Renal cortex interstitium (tissue), 15 donors: ENCODE results near the gene GLUD1. TPM values are rescaled to one million over a fixed set of nuclear protein-coding genes. Genes with fewer than 3 reads are reported as not detected.
"Not testable (repeated sequence)": the region's sequence is repeated elsewhere in the genome, so short reads cannot be mapped to it uniquely, and the experiment has no call there.

Experiments
- DNase-seq, 11 donors: peaks; one replicate each; pipeline ENCODE4 v3.0.0-alpha.2; 2013; ENCODE audit warnings: low read depth in 9 of 11, low spot score in 4 of 11; ENCODE audit errors: extremely low read depth in 1 of 11
- long read RNA-seq, 16 experiments: transcript quantifications; one replicate each; lab custom pipeline, GENCODE V29; 2026
- polyA plus RNA-seq, 3 donors: library from polyadenylated mRNA; unstranded; fragments of 120-200 nt; gene quantifications; one replicate each; pipeline ENCODE4 v1.2.1, GENCODE V29; 2013; ENCODE audit not compliant: insufficient read length in 3 of 3

Gene GLUD1
- 100 to 1,000 TPM; 141 to 176 (median 156) TPM for polyA plus RNA-seq
- long read RNA-seq, donor 1, transcript GLUD1-201 (13 exons, 3,039 nt), result major isoform, 26 of 56 reads
- long read RNA-seq, donor 1, partial matches to known transcripts, result 28 of 56 reads
- long read RNA-seq, donor 1, other reads (novel, unspliced or antisense), result 0 of 56 reads
- long read RNA-seq, donor 2, transcript GLUD1-201 (13 exons, 3,039 nt), result major isoform, 26 of 35 reads
- long read RNA-seq, donor 2, partial matches to known transcripts, result 6 of 35 reads
- long read RNA-seq, donor 2, other reads (novel, unspliced or antisense), result 0 of 35 reads
- long read RNA-seq, donor 3, transcript GLUD1-201 (13 exons, 3,039 nt), result major isoform, 44 of 182 reads
- long read RNA-seq, donor 3, partial matches to known transcripts, result 136 of 182 reads
- long read RNA-seq, donor 3, other reads (novel, unspliced or antisense), result 0 of 182 reads
- long read RNA-seq, donor 4, transcript GLUD1-201 (13 exons, 3,039 nt), result major isoform, 27 of 64 reads
- long read RNA-seq, donor 4, partial matches to known transcripts, result 35 of 64 reads
- long read RNA-seq, donor 4, other reads (novel, unspliced or antisense), result 0 of 64 reads
- long read RNA-seq, donor 5, result 0 reads
- long read RNA-seq, donor 6, transcript GLUD1-201 (13 exons, 3,039 nt), result major isoform, 23 of 62 reads
- long read RNA-seq, donor 6, partial matches to known transcripts, result 32 of 62 reads
- long read RNA-seq, donor 6, other reads (novel, unspliced or antisense), result 6 of 62 reads
- long read RNA-seq, donor 7, transcript GLUD1-201 (13 exons, 3,039 nt), result major isoform, 24 of 184 reads
- long read RNA-seq, donor 7, partial matches to known transcripts, result 159 of 184 reads
- long read RNA-seq, donor 7, other reads (novel, unspliced or antisense), result 0 of 184 reads
- long read RNA-seq, donor 8, transcript GLUD1-201 (13 exons, 3,039 nt), result major isoform, 56 of 139 reads
- long read RNA-seq, donor 8, partial matches to known transcripts, result 81 of 139 reads
- long read RNA-seq, donor 8, other reads (novel, unspliced or antisense), result 0 of 139 reads
- long read RNA-seq, donor 9, transcript GLUD1-201 (13 exons, 3,039 nt), result major isoform, 20 of 49 reads
- long read RNA-seq, donor 9, partial matches to known transcripts, result 27 of 49 reads
- long read RNA-seq, donor 9, other reads (novel, unspliced or antisense), result 0 of 49 reads
- long read RNA-seq, donor 10, transcript GLUD1-201 (13 exons, 3,039 nt), result major isoform, 21 of 108 reads
- long read RNA-seq, donor 10, partial matches to known transcripts, result 87 of 108 reads
- long read RNA-seq, donor 10, other reads (novel, unspliced or antisense), result 0 of 108 reads
- long read RNA-seq, donor 11, transcript GLUD1-201 (13 exons, 3,039 nt), result major isoform, 32 of 169 reads
- long read RNA-seq, donor 11, partial matches to known transcripts, result 137 of 169 reads
- long read RNA-seq, donor 11, other reads (novel, unspliced or antisense), result 0 of 169 reads
- long read RNA-seq, donor 12, transcript GLUD1-201 (13 exons, 3,039 nt), result major isoform, 8 of 21 reads
- long read RNA-seq, donor 12, partial matches to known transcripts, result 13 of 21 reads
- long read RNA-seq, donor 12, other reads (novel, unspliced or antisense), result 0 of 21 reads
- long read RNA-seq, donor 13, result 0 reads
- long read RNA-seq, donor 14, transcript GLUD1-201 (13 exons, 3,039 nt), result major isoform, 26 of 41 reads
- long read RNA-seq, donor 14, partial matches to known transcripts, result 14 of 41 reads
- long read RNA-seq, donor 14, other reads (novel, unspliced or antisense), result 0 of 41 reads
- long read RNA-seq, donor 15, transcript GLUD1-201 (13 exons, 3,039 nt), result major isoform, 17 of 35 reads
- long read RNA-seq, donor 15, partial matches to known transcripts, result 16 of 35 reads
- long read RNA-seq, donor 15, other reads (novel, unspliced or antisense), result 0 of 35 reads
- long read RNA-seq, donor 16, transcript GLUD1-201 (13 exons, 3,039 nt), result major isoform, 74 of 183 reads
- long read RNA-seq, donor 16, partial matches to known transcripts, result 107 of 183 reads
- long read RNA-seq, donor 16, other reads (novel, unspliced or antisense), result 0 of 183 reads

- DNase-seq, result peak; percentile 70 to 86 (median 78)
Observed at GRCh38 chr10:87094373-87095235, at the start of gene GLUD1, which contains the start of gene SHLD2. Gene GLUD1 (minus strand): TSS chr10:87094843. CDS start chr10:87094769, 74 bp downstream. Gene SHLD2 (plus strand): TSS chr10:87095206. CDS start chr10:87151355, 56,149 bp downstream.

GRCh38 chr10:87143109-87143418, 48.4 kb upstream of the GLUD1 start:
- DNase-seq, result not testable (repeated sequence)

GRCh38 chr10:87142230-87143108, 47.8 kb upstream of the GLUD1 start:
- DNase-seq, result not testable (repeated sequence)

GRCh38 chr10:87137478-87137877, 42.8 kb upstream of the GLUD1 start:
- DNase-seq, result not testable (repeated sequence)

DNA sequence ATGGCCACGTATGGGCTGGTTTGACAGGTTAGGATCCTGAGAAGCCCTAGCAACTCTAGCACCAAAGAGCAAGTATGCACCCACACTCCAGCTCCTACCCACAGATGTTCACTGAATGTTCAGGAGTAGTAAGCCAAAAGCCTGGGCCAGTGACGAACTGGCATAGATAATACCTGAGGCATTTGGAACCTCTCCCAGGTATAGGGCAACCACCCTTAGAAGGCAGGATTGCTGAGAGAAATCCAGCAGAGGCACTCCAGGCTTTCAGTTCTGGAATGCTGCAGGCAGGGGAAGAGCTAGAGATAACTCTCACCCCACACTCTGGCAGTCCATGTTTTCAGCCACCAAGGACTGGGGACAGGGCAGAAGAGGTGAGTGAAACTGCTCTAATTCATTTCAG, 39.8 kb upstream of the GLUD1 start:
- DNase-seq, result not testable (repeated sequence)

- DNase-seq, result not testable (repeated sequence)
Observed at GRCh38 chr10:87133936-87134335, 39.3 kb upstream of the GLUD1 start.

- peak in 1 of 11 donors; percentile 2 for DNase-seq
Observed at GRCh38 chr10:87132176-87132575, 37.5 kb upstream of the GLUD1 start.

- DNase-seq, result not testable (repeated sequence)
Observed at GRCh38 chr10:87127607-87128156, 33.0 kb upstream of the GLUD1 start.

DNA sequence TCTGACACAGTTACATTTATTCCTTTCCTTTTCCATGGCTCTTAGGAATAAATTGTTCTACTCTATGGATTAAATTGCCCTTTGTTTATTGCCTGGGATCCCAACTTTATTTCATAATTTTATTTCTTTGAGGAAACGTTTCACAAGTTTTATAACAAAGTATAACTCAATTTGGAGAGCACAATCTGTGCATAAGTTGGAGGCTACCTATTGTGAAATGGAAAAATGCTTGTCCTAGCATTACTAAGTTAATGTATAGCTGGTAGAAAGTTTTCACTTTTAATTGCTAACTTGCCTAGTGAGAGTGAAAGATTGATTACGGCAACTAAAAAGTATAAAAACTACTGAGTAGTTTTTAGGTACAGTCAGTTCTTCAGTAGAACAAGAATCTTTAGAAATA, 32.4 kb upstream of the GLUD1 start:
- DNase-seq, result not testable (repeated sequence)

DNA sequence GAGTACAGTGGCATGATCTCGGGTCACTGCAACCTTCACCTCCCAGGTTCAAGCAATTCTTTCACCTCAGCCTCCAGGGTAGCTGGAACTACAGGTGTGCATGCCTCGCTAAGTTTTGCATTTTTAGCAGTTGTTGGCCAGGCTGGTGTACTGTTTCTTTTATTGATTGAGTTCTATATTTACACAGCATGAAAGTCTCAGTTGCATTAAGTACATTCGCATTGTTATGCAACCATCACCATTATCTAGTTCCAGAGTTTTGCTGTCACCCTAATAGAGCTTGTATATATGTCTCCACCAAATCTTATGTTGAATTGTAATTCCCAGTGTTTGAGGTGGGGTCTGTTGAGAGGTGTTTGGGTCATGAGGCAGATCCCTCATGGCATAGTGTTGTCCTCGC, 28.7 kb upstream of the GLUD1 start:
- DNase-seq, result not testable (repeated sequence)

- DNase-seq, result not testable (repeated sequence)
Observed at GRCh38 chr10:87119029-87119428, 24.4 kb upstream of the GLUD1 start.

DNA sequence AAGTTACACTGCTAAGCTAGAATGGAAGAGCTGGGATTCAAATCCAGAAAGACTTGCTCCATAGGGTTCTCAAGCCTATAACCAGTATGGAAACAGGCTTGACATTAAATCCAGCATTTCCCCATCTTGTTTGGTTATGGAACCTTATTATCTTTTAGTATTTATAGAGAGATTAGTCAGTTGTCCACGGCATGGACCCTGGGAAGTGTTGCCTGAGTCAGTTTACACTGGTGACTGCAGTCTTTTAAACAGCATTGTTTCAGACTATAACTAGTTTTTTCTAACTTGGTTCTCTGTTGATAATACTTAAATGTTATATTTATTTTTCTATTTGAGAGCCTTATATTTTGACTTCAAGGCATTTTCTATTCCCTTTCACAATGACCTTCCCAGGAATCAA, 23.5 kb upstream of the GLUD1 start:
- not testable (repeated sequence) for DNase-seq

GRCh38 chr10:87105446-87106124, 10.9 kb upstream of the GLUD1 start:
- no peak for DNase-seq

GRCh38 chr10:87104727-87105126, 10.1 kb upstream of the GLUD1 start:
- DNase-seq, result not testable (repeated sequence)

- DNase-seq, result no peak
Observed at GRCh38 chr10:87101996-87102395, 7.4 kb upstream of the GLUD1 start.
